Tibial artery (tissue), 4 donors: ENCODE measurements around the gene POLR2I.

Source experiments
- DNase-seq, 2 donors: peaks; one replicate each; pipeline ENCODE4 v3.0.0-alpha.2; 2019
- H3K27ac ChIP-seq, 2 donors: fragments of 200-600 bp; sonication (generic) in 1 of 2; 1 replicate in 1 of 2; 2 replicates in 1 of 2; pipeline ENCODE4 v1.5.1; 2018 to 2019; ENCODE audit warnings: mild to moderate bottlenecking in 1 of 2
- H3K27me3 ChIP-seq, 2 donors: fragments of 200-600 bp; sonication (generic) in 1 of 2; one replicate each; pipeline versions ENCODE4 v1.5.1 to v1.6.0; 2016 to 2019
- H3K36me3 ChIP-seq, 3 donors: fragments of 200-600 bp; sonication (generic) in 2 of 3; one replicate each; pipeline ENCODE4 v1.5.1; 2016 to 2019; ENCODE audit warnings: mild to moderate bottlenecking in 2 of 3
- H3K4me1 ChIP-seq, 4 donors: fragments of 200-600 bp; sonication (generic) in 2 of 4; 1 replicate in 3 of 4; 2 replicates in 1 of 4; pipeline ENCODE4 v1.5.1; 2016 to 2019
- H3K4me3 ChIP-seq, 2 donors: fragments of 200-600 bp; sonication (generic) in 1 of 2; 1 replicate in 1 of 2; 2 replicates in 1 of 2; pipeline ENCODE4 v1.5.1; 2018 to 2019; ENCODE audit warnings: mild to moderate bottlenecking in 2 of 2
- H3K9me3 ChIP-seq, 3 donors: fragments of 200-600 bp; sonication (generic) in 1 of 3; one replicate each; pipeline ENCODE4 v1.5.1; 2016 to 2019
- CTCF ChIP-seq, 2 experiments: fragments of 200-600 bp in 1 of 2; fragments of 450-650 bp in 1 of 2; IDR thresholded peaks; one replicate each; pipeline ENCODE4 v1.5.1; 2017 to 2019; ENCODE audit warnings: antibody characterized with exemption in 2 of 2, mild to moderate bottlenecking in 1 of 2, moderate library complexity in 1 of 2
- intact Hi-C: fragments of 100-400 bp; cut with DNase I; formaldehyde crosslinking; loops from one replicate; pipeline ENCODE4 v1.15.0; 2023; ENCODE audit warnings: low total_unique reads

Gene POLR2I

GRCh38 chr19:36114721-36115452, at the start of gene POLR2I:
TSS of gene POLR2I (minus strand) at chr19:36114875. CDS start at chr19:36114856, 19 bp downstream.
- H3K4me1 ChIP-seq: peaks cover 0 to 26% (median 23%) of the 10 kb centered on the region in 4 donors
- intact Hi-C loops: loop anchor here (5.0 kb wide), 2 partner anchors 58 to 118 kb away; partner anchors contain the start of gene SDHAF1
- peak within 1 kb of the TSS; percentile 84 to 86 for H3K27ac ChIP-seq
- H3K4me3 ChIP-seq: peak within 1 kb of the TSS; percentile 60 to 83
- no peaks in the 10 kb centered on the region for H3K9me3 ChIP-seq
- peaks cover 7 to 56% (median 36%) of the 10 kb centered on the region in 3 donors for H3K36me3 ChIP-seq
- peak in 1 of 2 experiments; percentile 15 for TF ChIP-seq CTCF (IDR thresholded peaks at IDR 0.05)
- no peaks in the 10 kb centered on the region for H3K27me3 ChIP-seq
- peak; percentile 100 for DNase-seq

- no peak for TF ChIP-seq CTCF (IDR thresholded peaks at IDR 0.05)
- H3K36me3 ChIP-seq: peaks cover 7 to 15% (median 9%) of the 10 kb centered on the region in 3 donors
- no peaks in the 10 kb centered on the region for H3K4me1 ChIP-seq
- H3K9me3 ChIP-seq: no peaks in the 10 kb centered on the region
- intact Hi-C loops: no loop called here
- no peak overlapping the region for H3K27ac ChIP-seq
- no peak for DNase-seq
- H3K27me3 ChIP-seq: no peaks in the 10 kb centered on the region
- no peak overlapping the region for H3K4me3 ChIP-seq
These were observed 49.1 kb upstream of the POLR2I start for GRCh38 chr19:36163813-36164212.

GRCh38 chr19:36160821-36161596, 46.3 kb upstream of the POLR2I start:
- H3K27ac ChIP-seq: no peak overlapping the region
- H3K4me3 ChIP-seq: no peak overlapping the region
- no peak for TF ChIP-seq CTCF (IDR thresholded peaks at IDR 0.05)
- no peak for DNase-seq
- H3K4me1 ChIP-seq: no peaks in the 10 kb centered on the region
- peaks cover 2 to 8% (median 2%) of the 10 kb centered on the region in 3 donors for H3K36me3 ChIP-seq
- no peaks in the 10 kb centered on the region for H3K27me3 ChIP-seq
- intact Hi-C loops: no loop called here
- no peaks in the 10 kb centered on the region for H3K9me3 ChIP-seq

- TF ChIP-seq CTCF (IDR thresholded peaks at IDR 0.05): no peak
- Histone ChIP-seq H3K27ac (peak overlapping the region; percentile 99 to 100), H3K4me1 (peaks cover 0 to 30% (median 23%) of the 10 kb centered on the region in 4 donors), H3K36me3 (peaks cover 19 to 32% (median 21%) of the 10 kb centered on the region in 3 donors), H3K27me3 (no peaks in the 10 kb centered on the region), H3K9me3 (no peaks in the 10 kb centered on the region), H3K4me3 (peak overlapping the region; percentile 68 to 82)
- DNase-seq: no peak
- intact Hi-C loops: loop anchor here (10.0 kb wide), 1 partner anchor 158 kb away; the partner anchor contains the start of gene SDHAF1
These were observed 38.5 kb upstream of the POLR2I start for GRCh38 chr19:36153126-36153525.

GRCh38 chr19:36152352-36153091, 37.8 kb upstream of the POLR2I start, which contains the start of gene COX7A1:
TSS of gene COX7A1 (minus strand) at chr19:36152447. CDS start at chr19:36152407, 40 bp downstream.
- DNase-seq: peak; percentile 85 to 93
- Histone ChIP-seq H3K9me3 (no peaks in the 10 kb centered on the region), H3K27ac (peak within 1 kb of the TSS; percentile 99 to 100), H3K27me3 (no peaks in the 10 kb centered on the region), H3K4me1 (peaks cover 0 to 30% (median 23%) of the 10 kb centered on the region in 4 donors), H3K4me3 (peak within 1 kb of the TSS; percentile 68 to 82), H3K36me3 (peaks cover 23 to 38% (median 27%) of the 10 kb centered on the region in 3 donors)
- intact Hi-C loops: loop anchor here (10.0 kb wide), 1 partner anchor 158 kb away; the partner anchor contains the start of gene SDHAF1
- no peak for TF ChIP-seq CTCF (IDR thresholded peaks at IDR 0.05)
